DMS79 (cell line): ENCODE results near the gene DNMT1.

ENCODE experiments used
- DNase-seq: peaks from one replicate; lab custom pipeline; 2025; lab: John Stamatoyannopoulos, UW

The DNMT1 gene

GRCh38 chr19:10113592-10113963 lies 81.2 kb downstream of the DNMT1 start:
- no peak for DNase-seq

GRCh38 chr19:10112895-10113591 lies 81.7 kb downstream of the DNMT1 start:
- no peak for DNase-seq

- DNase-seq, result no peak
These were observed 82.6 kb downstream of the DNMT1 start for GRCh38 chr19:10112037-10112761.

- no peak for DNase-seq
These were observed 83.3 kb downstream of the DNMT1 start, which contains the start of gene P2RY11 for GRCh38 chr19:10111405-10111811. P2RY11 (plus strand) TSS chr19:10111693; CDS start chr19:10111722, 29 bp downstream.

GRCh38 chr19:10110972-10111317 lies 83.8 kb downstream of the DNMT1 start:
- DNase-seq, result no peak

GRCh38 chr19:10110076-10110971 lies 84.4 kb downstream of the DNMT1 start:
- DNase-seq, result no peak

GRCh38 chr19:10109528-10109927 lies 85.2 kb downstream of the DNMT1 start:
- no peak for DNase-seq

- DNase-seq, result no peak
These were observed 86.9 kb downstream of the DNMT1 start for GRCh38 chr19:10107817-10108367.

- DNase-seq, result no peak
These were observed 87.5 kb downstream of the DNMT1 start for GRCh38 chr19:10107254-10107653.

GRCh38 chr19:10106100-10106936 lies 88.4 kb downstream of the DNMT1 start, which contains the start of gene PPAN:
PPAN (plus strand) TSS chr19:10106362; CDS start chr19:10106395, 33 bp downstream.
- DNase-seq, result peak; percentile 94

- no peak for DNase-seq
These were observed 89.1 kb downstream of the DNMT1 start for GRCh38 chr19:10105509-10106099.

- no peak for DNase-seq
These were observed 89.9 kb downstream of the DNMT1 start for GRCh38 chr19:10104665-10105508.

GRCh38 chr19:10104130-10104513 lies 90.6 kb downstream of the DNMT1 start:
- no peak for DNase-seq

GRCh38 chr19:10102787-10103236 lies 91.9 kb downstream of the DNMT1 start:
- no peak for DNase-seq

- no peak for DNase-seq
These were observed 94.5 kb downstream of the DNMT1 start for GRCh38 chr19:10100163-10100785.

- peak; percentile 21 for DNase-seq
These were observed 98.2 kb downstream of the DNMT1 start for GRCh38 chr19:10096615-10096963.

- peak; percentile 91 for DNase-seq
These were observed 98.7 kb downstream of the DNMT1 start for GRCh38 chr19:10095948-10096614.

- no peak for DNase-seq
These were observed 99.2 kb downstream of the DNMT1 start for GRCh38 chr19:10095622-10095947.
